ENCODE measurements around the gene EDIL3.
A peak's percentile ranks its signal among the peaks of the same experiment; 100 is the strongest.

EDIL3 gene

DNA sequence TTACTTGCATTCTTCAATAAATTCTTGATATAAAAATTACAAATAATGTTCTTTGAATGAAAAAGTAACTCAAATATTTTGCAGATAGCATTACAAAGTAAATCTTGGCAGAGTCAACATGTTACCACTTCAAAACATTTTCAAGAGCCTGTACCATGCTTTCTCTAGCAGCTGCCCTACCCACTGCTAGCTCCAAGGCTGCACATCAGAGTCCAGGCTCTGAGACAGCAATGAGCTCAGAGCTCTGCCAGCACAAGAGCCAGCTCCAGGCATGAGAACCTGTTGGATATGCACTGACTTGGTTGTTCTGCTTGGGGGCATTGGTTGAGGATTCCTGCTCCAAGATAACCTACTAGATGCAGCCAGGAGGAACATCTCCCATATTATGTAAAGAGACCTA lies 452.7 kb downstream of the EDIL3 start:
- Histone ChIP-seq H3K79me1 (ENCODE audit: low read depth, low read length) (no peaks in the 10 kb centered on the region), H2AFZ (ENCODE audit: low read length) (no peak overlapping the region), H4K8ac (ENCODE audit: low read depth, low read length) (no peak overlapping the region), H3K36me3 (replicated peaks in 1 of 2; ENCODE audit: control insufficient read depth in 2 of 2, insufficient read depth in 2 of 2, low read length in 2 of 2) (no peaks in the 10 kb centered on the region), H3K4me2 (ENCODE audit: insufficient read depth, low read length, poor library complexity, severe bottlenecking) (no peak overlapping the region), H3K4me3 (ENCODE audit: low read length in 2 of 2) (peak overlapping the region in 1 of 2 donors; percentile 47), H2BK120ac (ENCODE audit: low read depth, low read length) (no peak overlapping the region), H2BK15ac (ENCODE audit: low read length) (no peak overlapping the region), H4K91ac (ENCODE audit: low read depth, low read length, poor library complexity) (no peak overlapping the region), H2BK12ac (ENCODE audit: low read length) (no peak overlapping the region), H3K23ac (ENCODE audit: low read depth, low read length, poor library complexity) (no peak overlapping the region), H3K4me1 (ENCODE audit: control insufficient read depth in 2 of 2, insufficient read depth in 1 of 2, low read depth in 1 of 2, low read length in 2 of 2) (no peaks in the 10 kb centered on the region), H3K18ac (ENCODE audit: low read length) (no peak overlapping the region), H3K14ac (ENCODE audit: low read length) (no peak overlapping the region), H2BK5ac (ENCODE audit: low read length) (no peak overlapping the region), H3K4ac (ENCODE audit: low read length) (no peak overlapping the region), H3K27me3 (ENCODE audit: control insufficient read depth in 3 of 3, insufficient read depth in 3 of 3, low read depth in 1 of 3, low read length in 3 of 3) (no peaks in the 10 kb centered on the region), H3K9me3 (replicated peaks in 1 of 2; ENCODE audit: control insufficient read depth in 2 of 2, insufficient read depth in 1 of 2, low read depth in 1 of 2, low read length in 2 of 2) (no peaks in the 10 kb centered on the region), H3K9ac (ENCODE audit: low read depth, low read length, poor library complexity) (no peak overlapping the region), H3K27ac (replicated peaks; ENCODE audit: low read length) (no peak overlapping the region), H2AK5ac (ENCODE audit: low read depth, low read length) (no peak overlapping the region)
- DNase-seq (ENCODE audit: low spot score): no peak

DNA sequence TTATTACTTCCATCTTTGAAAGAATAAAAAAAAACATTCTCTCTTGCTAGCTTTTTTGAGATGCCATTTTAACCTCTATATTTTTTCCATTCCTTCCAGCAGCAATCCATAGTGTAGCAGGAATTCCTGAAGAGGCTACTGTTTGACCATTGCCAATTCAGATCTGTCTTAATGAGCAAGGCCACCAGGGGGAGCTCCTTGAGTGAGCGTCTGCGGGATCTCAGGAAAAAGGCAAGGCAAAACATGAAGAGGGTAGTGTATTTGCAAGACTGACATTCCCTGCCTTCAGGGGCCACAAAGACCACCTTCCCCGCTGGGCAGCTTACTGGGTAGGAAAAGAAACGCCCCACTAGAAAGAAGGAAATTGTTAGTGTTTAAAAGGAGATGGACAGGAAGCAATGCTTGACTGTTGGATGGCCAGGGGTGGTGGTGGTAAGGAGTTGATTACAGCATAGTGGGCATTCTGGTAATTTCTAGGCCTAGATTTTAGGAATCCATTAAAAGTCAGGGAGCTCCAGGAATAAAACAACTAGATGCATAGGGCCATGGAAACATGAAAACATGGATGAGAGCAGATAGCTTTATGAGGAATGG lies 457.4 kb downstream of the EDIL3 start:
- Histone ChIP-seq H2BK5ac (ENCODE audit: low read length) (no peak overlapping the region), H3K14ac (ENCODE audit: low read length) (no peak overlapping the region), H3K23ac (ENCODE audit: low read depth, low read length, poor library complexity) (no peak overlapping the region), H3K27me3 (ENCODE audit: control insufficient read depth in 3 of 3, insufficient read depth in 3 of 3, low read depth in 1 of 3, low read length in 3 of 3) (no peaks in the 10 kb centered on the region), H2AK5ac (ENCODE audit: low read depth, low read length) (no peak overlapping the region), H3K79me1 (ENCODE audit: low read depth, low read length) (no peaks in the 10 kb centered on the region), H3K27ac (replicated peaks; ENCODE audit: low read length) (no peak overlapping the region), H2BK12ac (ENCODE audit: low read length) (no peak overlapping the region), H2BK15ac (ENCODE audit: low read length) (no peak overlapping the region), H2AFZ (ENCODE audit: low read length) (no peak overlapping the region), H2BK120ac (ENCODE audit: low read depth, low read length) (no peak overlapping the region), H4K8ac (ENCODE audit: low read depth, low read length) (no peak overlapping the region), H3K4me1 (ENCODE audit: control insufficient read depth in 2 of 2, insufficient read depth in 1 of 2, low read depth in 1 of 2, low read length in 2 of 2) (peaks cover 0 to 2% of the 10 kb centered on the region in 2 donors), H3K18ac (ENCODE audit: low read length) (no peak overlapping the region), H3K4ac (ENCODE audit: low read length) (no peak overlapping the region), H3K4me3 (ENCODE audit: low read length in 2 of 2) (no peak overlapping the region), H3K9ac (ENCODE audit: low read depth, low read length, poor library complexity) (no peak overlapping the region), H4K91ac (ENCODE audit: low read depth, low read length, poor library complexity) (no peak overlapping the region), H3K36me3 (replicated peaks in 1 of 2; ENCODE audit: control insufficient read depth in 2 of 2, insufficient read depth in 2 of 2, low read length in 2 of 2) (no peaks in the 10 kb centered on the region), H3K9me3 (replicated peaks in 1 of 2; ENCODE audit: control insufficient read depth in 2 of 2, insufficient read depth in 1 of 2, low read depth in 1 of 2, low read length in 2 of 2) (no peaks in the 10 kb centered on the region), H3K4me2 (ENCODE audit: insufficient read depth, low read length, poor library complexity, severe bottlenecking) (no peak overlapping the region)
- peak; percentile 80 for DNase-seq (ENCODE audit: low spot score)
- WGBS, 2 donors (ENCODE audit: extremely low coverage in 2 of 2, insufficient read length in 2 of 2, insufficient replicate concordance in 1 of 2): no CpG with 5 or more reads among the region's 4 CpGs

GRCh38 chr5:83925955-83926337 lies 458.7 kb downstream of the EDIL3 start:
- H3K4me2 ChIP-seq (ENCODE audit: insufficient read depth, low read length, poor library complexity, severe bottlenecking): no peak overlapping the region
- no peaks in the 10 kb centered on the region for H3K27me3 ChIP-seq (ENCODE audit: control insufficient read depth in 3 of 3, insufficient read depth in 3 of 3, low read depth in 1 of 3, low read length in 3 of 3)
- H3K36me3 ChIP-seq (replicated peaks in 1 of 2; ENCODE audit: control insufficient read depth in 2 of 2, insufficient read depth in 2 of 2, low read length in 2 of 2): no peaks in the 10 kb centered on the region
- no peak overlapping the region for H2BK120ac ChIP-seq (ENCODE audit: low read depth, low read length)
- no peak overlapping the region for H2BK5ac ChIP-seq (ENCODE audit: low read length)
- DNase-seq (ENCODE audit: low spot score): no peak
- H3K4me1 ChIP-seq (ENCODE audit: control insufficient read depth in 2 of 2, insufficient read depth in 1 of 2, low read depth in 1 of 2, low read length in 2 of 2): peaks cover 0 to 2% of the 10 kb centered on the region in 2 donors
- no peak overlapping the region for H3K23ac ChIP-seq (ENCODE audit: low read depth, low read length, poor library complexity)
- H3K27ac ChIP-seq (replicated peaks; ENCODE audit: low read length): no peak overlapping the region
- H3K14ac ChIP-seq (ENCODE audit: low read length): no peak overlapping the region
- no peak overlapping the region for H3K18ac ChIP-seq (ENCODE audit: low read length)
- no peak overlapping the region for H3K4ac ChIP-seq (ENCODE audit: low read length)
- no peak overlapping the region for H2BK12ac ChIP-seq (ENCODE audit: low read length)
- H2AFZ ChIP-seq (ENCODE audit: low read length): peak overlapping the region; percentile 73
- H2BK15ac ChIP-seq (ENCODE audit: low read length): no peak overlapping the region
- no peaks in the 10 kb centered on the region for H3K79me1 ChIP-seq (ENCODE audit: low read depth, low read length)
- no peak overlapping the region for H3K4me3 ChIP-seq (ENCODE audit: low read length in 2 of 2)
- H4K8ac ChIP-seq (ENCODE audit: low read depth, low read length): no peak overlapping the region
- no CpG with 5 or more reads among the region's 3 CpGs for WGBS, 2 donors (ENCODE audit: extremely low coverage in 2 of 2, insufficient read length in 2 of 2, insufficient replicate concordance in 1 of 2)
- no peak overlapping the region for H2AK5ac ChIP-seq (ENCODE audit: low read depth, low read length)
- no peaks in the 10 kb centered on the region for H3K9me3 ChIP-seq (replicated peaks in 1 of 2; ENCODE audit: control insufficient read depth in 2 of 2, insufficient read depth in 1 of 2, low read depth in 1 of 2, low read length in 2 of 2)
- H3K9ac ChIP-seq (ENCODE audit: low read depth, low read length, poor library complexity): no peak overlapping the region
- H4K91ac ChIP-seq (ENCODE audit: low read depth, low read length, poor library complexity): no peak overlapping the region

DNA sequence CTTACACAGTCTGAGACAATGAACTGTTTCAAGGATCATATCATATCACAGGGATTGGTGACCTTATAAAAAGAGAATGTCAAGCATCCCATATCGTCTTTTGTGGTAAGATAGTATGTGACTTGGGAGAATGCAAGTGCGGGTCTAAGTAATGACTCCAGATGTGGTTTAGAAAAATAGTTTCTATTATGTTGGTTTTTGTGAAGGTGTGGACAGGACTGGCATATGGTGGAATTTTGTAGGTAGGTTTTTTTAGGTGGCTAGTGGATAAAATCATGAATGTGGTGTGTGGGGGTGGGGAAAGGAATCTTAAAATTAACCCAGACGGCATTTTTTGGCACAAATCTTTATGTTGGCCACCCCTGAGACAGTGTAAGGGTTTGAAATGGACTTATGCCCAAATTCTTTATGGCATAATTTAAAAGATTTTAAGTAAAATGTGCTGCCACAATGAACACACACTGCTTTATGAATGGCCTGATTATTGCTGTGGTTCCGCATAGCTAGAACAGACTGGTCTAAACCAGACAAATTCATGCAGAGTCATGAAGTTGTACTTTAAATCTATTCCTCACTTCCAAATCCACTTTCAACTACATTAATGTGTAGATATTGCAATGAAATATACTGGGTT lies 459.2 kb downstream of the EDIL3 start:
- no peaks in the 10 kb centered on the region for H3K27me3 ChIP-seq (ENCODE audit: control insufficient read depth in 3 of 3, insufficient read depth in 3 of 3, low read depth in 1 of 3, low read length in 3 of 3)
- no peak overlapping the region for H2BK5ac ChIP-seq (ENCODE audit: low read length)
- no peak overlapping the region for H3K18ac ChIP-seq (ENCODE audit: low read length)
- H3K27ac ChIP-seq (replicated peaks; ENCODE audit: low read length): no peak overlapping the region
- H3K9ac ChIP-seq (ENCODE audit: low read depth, low read length, poor library complexity): no peak overlapping the region
- DNase-seq (ENCODE audit: low spot score): no peak
- peak overlapping the region; percentile 73 for H2AFZ ChIP-seq (ENCODE audit: low read length)
- H2AK5ac ChIP-seq (ENCODE audit: low read depth, low read length): no peak overlapping the region
- H3K14ac ChIP-seq (ENCODE audit: low read length): no peak overlapping the region
- WGBS, 2 donors (ENCODE audit: extremely low coverage in 2 of 2, insufficient read length in 2 of 2, insufficient replicate concordance in 1 of 2): no CpG with 5 or more reads among the region's 4 CpGs
- H2BK120ac ChIP-seq (ENCODE audit: low read depth, low read length): no peak overlapping the region
- H2BK12ac ChIP-seq (ENCODE audit: low read length): no peak overlapping the region
- no peak overlapping the region for H4K91ac ChIP-seq (ENCODE audit: low read depth, low read length, poor library complexity)
- H3K79me1 ChIP-seq (ENCODE audit: low read depth, low read length): no peaks in the 10 kb centered on the region
- no peak overlapping the region for H3K4me2 ChIP-seq (ENCODE audit: insufficient read depth, low read length, poor library complexity, severe bottlenecking)
- no peaks in the 10 kb centered on the region for H3K9me3 ChIP-seq (replicated peaks in 1 of 2; ENCODE audit: control insufficient read depth in 2 of 2, insufficient read depth in 1 of 2, low read depth in 1 of 2, low read length in 2 of 2)
- H3K23ac ChIP-seq (ENCODE audit: low read depth, low read length, poor library complexity): no peak overlapping the region
- H3K4me3 ChIP-seq (ENCODE audit: low read length in 2 of 2): no peak overlapping the region
- H3K36me3 ChIP-seq (replicated peaks in 1 of 2; ENCODE audit: control insufficient read depth in 2 of 2, insufficient read depth in 2 of 2, low read length in 2 of 2): no peaks in the 10 kb centered on the region
- H3K4me1 ChIP-seq (ENCODE audit: control insufficient read depth in 2 of 2, insufficient read depth in 1 of 2, low read depth in 1 of 2, low read length in 2 of 2): peaks cover 0 to 2% of the 10 kb centered on the region in 2 donors
- no peak overlapping the region for H3K4ac ChIP-seq (ENCODE audit: low read length)
- H4K8ac ChIP-seq (ENCODE audit: low read depth, low read length): no peak overlapping the region
- no peak overlapping the region for H2BK15ac ChIP-seq (ENCODE audit: low read length)

Data from neuronal stem cell (in vitro differentiated cells).